Fibroblast of the conjunctiva (primary cell): ENCODE data around the gene DUSP8.

ENCODE experiments used
- DNase-seq: peaks from one replicate; pipeline ENCODE4 v3.0.0-alpha.2; 2010; ENCODE audit warnings: low read depth

Gene DUSP8

GRCh38 chr11:1532014-1532586 lies 40.0 kb downstream of the DUSP8 start:
- DNase-seq: no peak

GRCh38 chr11:1531449-1532013 lies 40.5 kb downstream of the DUSP8 start:
- no peak for DNase-seq

- DNase-seq: no peak
Measured at GRCh38 chr11:1530686-1531448, 41.2 kb downstream of the DUSP8 start.

- DNase-seq: no peak
Measured at GRCh38 chr11:1529774-1530173, 42.3 kb downstream of the DUSP8 start.

- DNase-seq: no peak
Measured at GRCh38 chr11:1529286-1529685, 42.8 kb downstream of the DUSP8 start.

GRCh38 chr11:1528710-1529109 lies 43.4 kb downstream of the DUSP8 start:
- DNase-seq: no peak

- DNase-seq: no peak
Measured at GRCh38 chr11:1526785-1527184, 45.3 kb downstream of the DUSP8 start.

GRCh38 chr11:1523779-1524178 lies 48.3 kb downstream of the DUSP8 start:
- no peak for DNase-seq

- DNase-seq: no peak
Measured at GRCh38 chr11:1523077-1523476, 49.0 kb downstream of the DUSP8 start.

- no peak for DNase-seq
Measured at GRCh38 chr11:1522081-1522424, 50.0 kb downstream of the DUSP8 start.

GRCh38 chr11:1521382-1522080 lies 50.5 kb downstream of the DUSP8 start:
- DNase-seq: no peak

GRCh38 chr11:1520663-1521267 lies 51.3 kb downstream of the DUSP8 start:
- no peak for DNase-seq

GRCh38 chr11:1520209-1520662 lies 51.8 kb downstream of the DUSP8 start:
- DNase-seq: no peak

GRCh38 chr11:1519028-1520010 lies 52.8 kb downstream of the DUSP8 start:
- no peak for DNase-seq

GRCh38 chr11:1518301-1518700 lies 53.8 kb downstream of the DUSP8 start:
- no peak for DNase-seq

GRCh38 chr11:1517117-1518005 lies 54.7 kb downstream of the DUSP8 start:
- DNase-seq: no peak

GRCh38 chr11:1516273-1517067 lies 55.6 kb downstream of the DUSP8 start:
- DNase-seq: no peak

GRCh38 chr11:1515082-1516060 lies 56.7 kb downstream of the DUSP8 start:
- DNase-seq: peak; percentile 23
